Ramos (cell line): ENCODE data around the gene ITPR1.

Source experiments
- in situ Hi-C: fragments of 300-500 bp; cut with MboI; formaldehyde crosslinking; loops from one replicate; pipeline ENCODE4 v1.14.3; 2022; ENCODE audit warnings: low sequenced_read_pairs; ENCODE audit not compliant: unreplicated experiment

The ITPR1 gene

DNA sequence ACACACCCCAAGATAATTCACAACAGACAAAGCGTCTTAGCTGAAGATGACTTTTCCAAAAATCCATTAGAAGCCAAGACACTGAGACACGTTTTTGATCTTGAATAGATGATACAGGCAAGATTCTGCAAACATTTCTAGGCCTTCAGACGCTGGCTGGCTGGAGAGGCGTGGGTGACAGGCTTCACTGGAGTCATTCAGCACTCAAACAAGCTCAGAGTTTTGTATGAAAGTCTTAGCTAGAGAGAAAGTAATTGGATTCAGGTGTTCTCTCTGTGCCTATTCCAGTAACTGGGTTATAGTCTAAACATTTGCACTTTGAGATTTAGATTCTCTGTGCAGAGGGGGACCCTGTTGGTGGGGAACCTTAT is 338.4 kb downstream of the ITPR1 start:
- in situ Hi-C loops, result no loop called here

DNA sequence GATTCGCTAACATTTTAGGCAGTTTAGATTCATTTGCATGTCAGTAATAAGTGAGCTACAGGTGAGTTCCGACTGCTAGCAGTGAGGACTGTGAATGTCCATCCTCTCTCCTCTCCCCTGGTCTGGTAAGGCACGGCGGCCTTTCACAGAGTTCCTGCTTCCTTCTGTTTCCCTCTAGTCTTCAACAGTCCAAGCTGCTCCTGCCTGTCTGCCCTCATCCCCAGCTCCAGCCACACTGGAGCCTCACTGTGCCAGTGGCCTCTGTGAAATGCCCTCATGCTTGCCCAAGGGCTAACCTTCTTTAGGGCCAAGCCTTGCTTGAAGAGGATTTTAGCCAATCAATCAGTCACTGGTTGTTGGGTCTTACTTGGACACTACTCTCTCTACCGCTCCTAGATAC is 340.3 kb downstream of the ITPR1 start:
- in situ Hi-C loops, result no loop called here

DNA sequence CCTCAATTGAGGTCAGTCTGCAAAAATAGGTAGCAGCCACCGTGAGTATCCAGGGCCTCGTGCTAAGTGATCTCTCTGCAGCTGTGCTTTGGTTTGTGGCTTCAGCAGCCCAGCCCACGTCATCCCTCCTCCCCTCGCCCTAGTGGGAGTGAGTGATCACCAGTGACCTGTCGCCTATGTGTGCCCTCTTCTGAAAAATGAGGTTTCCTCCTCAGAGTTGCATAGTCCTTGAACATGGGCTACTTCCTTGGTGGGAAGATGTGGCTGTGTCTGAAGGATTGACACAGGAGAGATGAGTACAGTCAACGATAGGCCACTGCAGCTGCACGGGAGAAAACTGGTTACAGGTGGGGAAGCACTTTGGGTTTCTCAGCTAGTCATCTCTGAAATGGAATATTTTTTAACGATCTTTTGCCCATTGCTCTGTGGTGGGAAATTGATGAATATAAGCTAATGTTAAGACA is 341.3 kb downstream of the ITPR1 start:
- in situ Hi-C loops, result no loop called here

DNA sequence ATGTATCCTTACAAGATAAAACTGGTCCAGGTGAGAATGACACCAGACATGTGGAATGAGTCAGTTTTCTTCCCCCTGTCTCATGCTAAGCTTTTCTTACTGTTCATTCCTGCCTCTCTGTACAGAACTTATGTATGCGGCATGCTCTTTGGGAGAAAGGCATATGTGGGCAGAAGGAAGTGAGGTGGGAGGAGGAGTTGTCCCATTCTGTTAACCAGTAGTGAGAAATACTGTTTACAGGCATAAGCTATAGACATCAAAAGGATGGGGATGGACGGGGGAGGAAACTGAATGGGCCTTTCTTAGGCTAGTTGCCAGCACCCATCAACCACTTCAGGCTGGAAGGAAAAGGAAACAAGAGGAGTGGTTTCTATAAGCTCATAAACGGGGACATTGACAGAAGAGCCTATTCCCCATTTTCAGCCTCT is 342.5 kb downstream of the ITPR1 start:
- in situ Hi-C loops, result no loop called here

DNA sequence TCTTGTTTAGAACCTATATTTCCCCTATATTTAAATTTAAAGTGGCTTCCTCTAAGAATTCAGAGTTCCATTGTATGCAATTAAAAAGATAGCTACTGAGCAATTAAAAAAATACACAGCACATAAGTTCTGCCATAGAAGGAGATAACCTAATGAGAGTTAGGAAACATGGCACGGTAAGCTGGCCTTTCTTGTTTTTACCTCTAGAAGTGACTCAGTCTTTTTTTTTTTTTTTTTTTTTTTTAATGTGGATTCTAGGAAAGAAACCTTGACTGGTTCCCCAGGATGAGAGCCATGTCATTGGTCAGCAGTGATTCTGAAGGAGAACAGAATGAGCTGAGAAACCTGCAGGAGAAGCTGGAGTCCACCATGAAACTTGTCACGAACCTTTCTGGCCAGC is 343.4 kb downstream of the ITPR1 start:
- in situ Hi-C loops, result no loop called here

DNA sequence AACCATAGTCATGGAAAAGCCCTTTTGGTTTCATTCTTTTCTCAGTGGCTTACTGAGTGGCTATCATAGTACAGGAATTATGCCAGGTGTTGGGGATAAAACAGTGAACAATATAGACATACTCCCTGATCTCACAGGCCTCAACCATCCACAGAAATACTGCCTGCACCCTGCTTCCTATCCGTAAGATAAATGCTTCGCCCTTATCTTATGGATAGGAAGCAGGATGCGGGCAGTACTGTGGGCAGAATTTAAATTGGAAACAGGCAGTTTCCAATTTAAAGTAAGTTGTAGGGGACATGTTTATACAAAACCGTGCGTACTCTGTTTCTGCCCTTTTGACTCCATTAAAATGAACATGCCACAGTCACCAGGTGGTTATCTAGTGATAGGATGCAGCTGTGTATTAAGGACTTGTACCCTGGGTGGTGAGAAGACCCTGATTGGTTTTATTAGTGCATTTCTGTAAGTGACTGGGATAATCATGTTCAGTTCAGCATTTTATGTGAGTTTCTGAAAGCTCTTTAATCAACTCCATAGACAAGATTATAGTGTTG is 344.3 kb downstream of the ITPR1 start:
- in situ Hi-C loops, result no loop called here

DNA sequence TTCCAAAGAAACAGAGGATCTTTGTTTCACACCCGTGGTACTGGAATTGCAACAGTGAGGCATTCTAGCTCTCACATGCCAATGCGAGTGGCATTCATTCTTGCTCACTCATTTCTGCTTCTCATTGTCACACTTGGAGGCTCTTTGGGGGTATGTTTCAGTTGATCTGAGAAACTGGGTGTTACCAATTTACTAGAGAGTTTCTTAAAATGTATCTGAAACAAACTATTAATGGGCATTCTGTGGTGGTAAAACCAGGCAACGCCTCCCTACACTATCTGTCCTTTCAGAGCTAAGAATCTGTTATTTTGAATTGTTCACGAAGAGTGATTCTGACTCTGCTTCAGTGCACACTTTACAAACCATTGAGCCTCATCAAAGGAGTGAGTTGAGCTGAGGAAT is 345.5 kb downstream of the ITPR1 start:
- in situ Hi-C loops, result no loop called here

DNA sequence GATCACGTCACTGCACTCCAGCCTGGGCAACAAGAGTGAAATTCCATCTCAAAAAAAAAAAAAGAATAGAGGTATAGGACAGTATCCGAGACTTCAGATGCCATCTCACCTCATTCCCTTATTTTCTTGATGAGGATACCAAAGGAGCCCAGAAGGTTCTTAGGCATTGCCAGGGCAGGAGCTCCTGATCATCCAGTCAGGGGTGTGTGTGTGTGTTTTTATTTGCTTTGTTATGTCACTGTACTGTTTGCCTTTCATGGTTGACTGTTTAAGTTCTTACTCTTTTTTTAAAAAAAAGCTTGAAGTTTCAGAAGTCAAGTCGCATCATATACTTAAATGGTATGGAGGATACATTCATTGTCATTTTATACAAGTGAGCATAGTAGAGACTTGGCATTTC is 346.1 kb downstream of the ITPR1 start:
- in situ Hi-C loops, result no loop called here

DNA sequence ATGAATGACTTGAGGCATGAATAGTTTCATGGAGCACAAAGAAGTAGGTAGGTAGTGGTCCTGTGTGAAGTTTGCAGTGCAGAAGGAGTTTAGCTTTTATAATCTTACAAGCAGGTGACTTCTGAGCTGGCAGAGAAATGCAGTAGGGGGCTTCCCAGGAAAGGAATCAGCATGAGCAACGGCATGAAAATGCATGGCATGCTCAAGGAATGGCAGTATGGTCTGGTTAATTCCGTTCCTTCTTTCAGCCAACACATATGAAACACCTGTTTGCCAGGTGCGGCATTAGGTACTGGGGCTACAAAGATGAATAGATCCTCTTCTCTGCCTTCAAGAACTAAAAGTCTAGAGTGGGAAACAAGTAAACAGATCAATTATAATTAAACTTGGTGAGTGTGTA is 348.1 kb downstream of the ITPR1 start:
- in situ Hi-C loops, result no loop called here

DNA sequence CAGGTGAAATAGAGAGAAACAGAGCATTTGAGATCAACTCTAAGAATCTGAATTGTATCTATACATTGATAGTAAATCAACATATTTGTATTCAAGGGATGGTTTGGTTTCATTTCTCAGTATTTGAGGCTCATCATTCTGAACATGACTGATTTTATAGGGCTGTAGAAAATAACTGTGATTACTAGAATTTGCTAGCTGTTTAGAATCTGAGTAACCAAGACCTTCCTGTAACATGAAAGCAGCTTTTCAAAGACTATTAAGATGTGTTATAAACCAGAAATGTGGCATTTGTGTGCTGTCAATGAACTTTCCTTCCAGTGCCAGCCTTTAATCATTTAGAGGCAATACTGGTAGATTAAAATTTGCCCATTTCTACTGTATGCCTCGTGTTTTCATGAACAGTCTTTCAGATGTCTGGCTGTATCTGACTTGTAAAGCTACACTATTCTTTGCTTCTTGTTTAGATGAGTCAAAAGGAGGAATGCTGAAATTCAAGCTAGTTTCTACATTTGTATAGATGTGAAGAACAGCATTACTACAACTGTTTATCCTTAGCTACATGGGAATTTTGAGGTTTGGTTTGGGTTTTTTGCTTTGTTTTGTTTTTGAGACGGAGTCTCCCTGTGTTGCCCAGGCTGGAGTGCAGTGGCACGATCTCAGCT is 348.8 kb downstream of the ITPR1 start:
- in situ Hi-C loops, result no loop called here

DNA sequence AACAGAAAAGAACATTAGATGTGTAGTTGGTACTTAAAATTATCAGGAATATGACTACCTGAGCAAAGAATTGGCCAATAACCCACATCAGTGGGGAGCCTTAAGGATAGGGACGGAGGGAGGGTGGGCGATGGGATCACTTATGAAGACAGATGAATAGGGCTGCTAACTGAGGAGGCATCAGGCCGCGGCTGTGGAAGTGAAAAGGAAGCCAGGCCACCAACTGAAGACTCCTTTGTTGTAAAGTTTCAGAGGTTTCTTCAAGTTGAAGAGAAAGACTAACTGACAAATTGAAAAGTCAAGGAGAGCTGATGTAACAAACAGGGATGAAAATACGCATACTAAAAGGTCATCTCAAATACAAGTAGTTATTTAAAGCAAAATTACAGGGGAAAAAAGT is 350.5 kb downstream of the ITPR1 start:
- in situ Hi-C loops, result no loop called here

DNA sequence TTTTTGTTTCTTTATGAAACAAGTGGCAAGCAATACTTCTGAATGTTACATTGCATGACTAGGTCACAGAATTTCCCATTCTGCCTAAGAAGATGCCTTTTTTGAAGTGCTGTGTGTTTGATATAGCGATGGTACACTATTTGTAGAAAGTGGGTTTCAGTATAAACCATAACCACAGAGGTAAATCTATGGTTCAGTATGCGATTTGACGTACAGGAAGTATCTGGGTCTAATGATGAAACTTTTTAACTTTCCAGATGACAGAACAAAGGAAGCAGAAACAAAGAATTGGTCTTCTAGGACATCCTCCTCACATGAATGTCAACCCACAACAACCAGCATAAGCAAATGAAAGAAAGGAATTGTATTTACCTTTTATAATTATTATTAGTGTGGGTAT is 352.7 kb downstream of the ITPR1 start:
- in situ Hi-C loops, result no loop called here

DNA sequence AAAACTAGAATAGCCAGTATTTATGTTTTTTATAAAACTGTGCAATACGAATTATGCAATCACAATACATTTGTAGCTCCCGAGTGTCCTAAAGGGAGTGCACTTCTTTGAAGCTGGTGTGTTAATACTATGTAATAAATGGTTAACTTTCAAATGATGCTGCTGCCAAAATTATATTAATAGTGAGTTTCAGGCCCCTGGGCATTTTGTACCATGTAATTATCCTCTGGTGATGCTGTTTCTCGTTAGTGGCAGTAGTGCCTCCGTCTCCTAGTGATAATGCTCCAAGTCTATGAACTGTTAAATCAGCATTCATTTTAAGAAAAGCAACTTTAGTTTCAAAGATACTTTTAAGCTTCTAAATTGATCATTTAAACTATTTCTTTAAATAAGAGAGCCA is 353.4 kb downstream of the ITPR1 start:
- in situ Hi-C loops, result no loop called here

DNA sequence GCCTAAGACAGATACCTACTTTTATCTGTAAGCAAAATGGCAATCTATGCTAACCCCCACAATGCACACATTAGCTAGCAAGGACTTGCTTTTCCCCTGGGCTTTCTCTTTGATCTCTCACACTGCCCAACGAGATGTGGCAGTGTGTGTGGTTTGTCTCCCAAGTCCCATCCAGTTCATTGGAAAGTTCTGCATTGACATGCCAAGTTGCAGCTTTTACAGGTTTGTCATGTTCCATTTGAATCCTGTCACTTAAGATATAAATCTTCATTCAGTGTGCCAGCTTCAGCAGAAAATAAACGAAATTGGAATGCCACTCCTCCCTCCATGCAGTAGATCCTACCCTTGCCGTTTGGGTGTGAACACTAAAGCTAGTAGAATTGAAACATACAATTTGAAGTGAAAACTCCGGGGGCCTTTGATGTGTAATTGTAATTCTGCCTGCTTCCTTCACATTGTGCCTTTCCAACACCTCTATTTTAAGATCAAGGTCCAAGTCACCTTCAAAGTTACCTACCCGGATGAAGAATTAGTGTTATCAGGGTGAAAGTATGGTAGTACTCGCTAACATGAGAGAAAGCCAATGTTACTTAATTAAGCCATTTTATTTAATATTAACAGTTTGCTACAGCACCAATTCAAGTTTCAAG is 355.2 kb downstream of the ITPR1 start:
- in situ Hi-C loops, result no loop called here

DNA sequence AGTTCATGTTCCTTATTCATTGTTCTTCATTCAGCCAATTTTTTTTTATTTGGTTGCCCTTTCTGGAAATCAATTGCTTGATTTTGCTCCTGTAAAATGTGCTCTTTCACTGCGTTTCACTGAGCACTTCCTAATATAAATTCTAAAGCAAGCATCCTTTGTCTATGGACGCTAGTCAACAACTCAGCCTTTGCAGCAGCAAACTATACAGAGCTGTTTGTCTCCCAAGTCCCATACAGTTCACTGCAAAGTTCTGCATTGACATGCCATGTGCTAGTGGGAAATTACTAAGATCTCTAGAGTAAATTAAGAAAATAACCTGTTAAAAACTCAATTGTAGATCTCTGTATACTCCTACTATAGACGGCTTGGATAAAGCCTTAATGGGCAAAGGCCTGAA is 356.0 kb downstream of the ITPR1 start:
- in situ Hi-C loops, result no loop called here

DNA sequence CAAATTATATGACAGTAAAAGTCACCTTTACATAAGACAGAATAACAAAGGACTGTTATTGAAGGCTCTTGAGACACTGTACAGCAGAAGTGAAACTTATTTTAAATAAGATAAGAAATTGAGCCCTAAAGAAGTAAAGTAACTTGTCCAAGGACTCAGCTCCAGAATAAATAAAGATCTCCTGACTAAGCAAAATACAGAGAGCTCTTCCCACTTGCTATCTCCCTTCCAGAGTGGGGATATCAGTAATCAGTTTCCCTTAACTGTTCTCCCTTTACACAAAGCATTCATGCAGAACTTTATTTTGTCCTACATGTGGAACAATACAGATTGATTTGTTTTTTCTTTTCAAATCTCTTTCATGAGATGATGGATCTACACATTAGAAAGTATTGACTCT is 356.6 kb downstream of the ITPR1 start:
- in situ Hi-C loops, result no loop called here

DNA sequence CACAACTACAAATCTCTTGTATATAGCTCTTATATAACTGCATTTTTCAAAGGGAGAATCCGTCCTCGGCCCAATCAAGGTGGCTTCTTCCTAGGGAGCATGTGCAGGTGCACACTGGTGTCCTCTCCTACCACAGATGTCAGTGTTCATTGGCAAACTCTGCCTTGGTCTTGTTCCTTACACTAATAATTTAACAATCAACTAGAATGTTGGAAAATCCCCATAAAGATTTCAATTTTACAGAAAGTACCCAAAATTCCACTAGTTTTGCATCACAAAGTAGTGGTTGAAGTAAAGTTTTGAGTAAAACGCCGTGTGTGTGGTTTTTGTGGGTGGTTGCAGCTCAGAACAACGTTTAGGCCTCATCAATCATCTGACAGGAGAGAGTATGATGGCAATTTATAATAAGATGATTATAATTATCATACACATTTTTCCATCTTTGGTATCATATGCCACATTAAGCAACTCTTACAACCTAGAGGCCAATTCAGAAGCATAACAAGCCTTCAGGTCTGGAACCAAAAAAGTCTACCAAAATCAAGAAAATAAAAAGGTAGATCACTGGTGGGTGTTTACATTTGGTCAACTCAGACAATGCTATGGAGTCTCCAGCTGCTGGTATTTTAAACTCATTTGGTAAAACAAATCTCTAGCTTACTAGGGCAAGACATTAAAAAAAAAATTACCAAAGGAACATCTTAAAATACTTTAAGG is 357.2 kb downstream of the ITPR1 start:
- in situ Hi-C loops, result no loop called here

DNA sequence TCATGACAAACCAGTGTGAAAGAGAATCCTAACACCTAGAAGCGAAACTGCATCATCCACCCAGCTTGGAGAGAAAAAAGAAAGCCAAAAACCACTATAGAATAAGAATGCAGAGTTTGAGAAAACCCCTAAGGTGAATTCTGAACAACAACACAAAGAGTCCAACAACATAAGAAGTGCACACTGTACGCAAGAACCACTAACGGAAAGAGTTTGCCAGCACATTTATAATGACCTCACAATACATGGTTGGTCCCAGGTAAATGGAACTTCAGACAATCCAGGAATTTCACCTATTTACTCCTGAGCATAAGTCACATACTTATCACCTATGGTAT is 357.7 kb downstream of the ITPR1 start:
- in situ Hi-C loops, result no loop called here

DNA sequence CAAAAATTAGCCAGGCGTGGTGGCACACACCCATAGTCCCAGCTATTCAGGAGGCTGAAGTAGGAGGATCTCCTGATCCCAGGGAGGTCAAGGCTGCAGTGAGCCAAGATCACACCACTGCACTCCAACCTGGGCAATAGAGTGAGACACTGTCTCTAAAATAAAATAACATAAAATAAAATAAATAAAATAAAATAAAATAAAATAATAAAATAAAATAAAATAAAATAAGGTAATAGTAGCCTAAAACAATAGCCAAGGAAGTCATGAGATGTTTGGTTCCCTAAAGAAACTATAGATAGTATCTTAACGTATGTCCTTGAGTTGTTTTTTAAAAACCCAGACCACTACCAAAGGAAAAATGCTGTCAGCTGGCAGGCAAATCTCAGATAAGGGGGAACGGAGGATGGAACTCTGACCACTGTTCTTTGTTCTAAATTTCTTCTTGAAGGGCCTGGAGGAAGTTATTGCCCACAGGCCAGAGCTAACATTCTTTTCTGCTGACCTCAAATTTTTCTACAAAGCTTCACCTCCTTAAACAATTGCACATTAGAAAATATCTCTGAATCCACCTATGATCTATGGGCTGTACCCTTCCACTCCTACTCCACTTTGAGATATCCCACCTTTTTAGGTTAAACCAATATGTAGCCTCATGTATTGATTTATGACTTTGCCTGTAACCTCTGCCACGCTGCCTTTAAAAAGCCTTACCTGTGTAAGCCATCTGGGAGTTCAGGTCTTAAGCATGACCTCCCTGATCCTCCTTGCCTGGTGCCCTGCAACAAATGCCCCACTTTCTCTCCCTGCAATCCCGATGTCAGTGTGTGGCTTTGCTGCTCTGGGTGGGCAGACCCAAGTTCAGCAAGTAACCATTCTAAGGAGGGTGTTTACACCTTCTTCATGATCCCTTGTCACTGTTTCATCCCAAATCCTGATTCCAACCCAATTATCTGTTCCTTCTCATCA is 359.9 kb downstream of the ITPR1 start:
- in situ Hi-C loops, result no loop called here

DNA sequence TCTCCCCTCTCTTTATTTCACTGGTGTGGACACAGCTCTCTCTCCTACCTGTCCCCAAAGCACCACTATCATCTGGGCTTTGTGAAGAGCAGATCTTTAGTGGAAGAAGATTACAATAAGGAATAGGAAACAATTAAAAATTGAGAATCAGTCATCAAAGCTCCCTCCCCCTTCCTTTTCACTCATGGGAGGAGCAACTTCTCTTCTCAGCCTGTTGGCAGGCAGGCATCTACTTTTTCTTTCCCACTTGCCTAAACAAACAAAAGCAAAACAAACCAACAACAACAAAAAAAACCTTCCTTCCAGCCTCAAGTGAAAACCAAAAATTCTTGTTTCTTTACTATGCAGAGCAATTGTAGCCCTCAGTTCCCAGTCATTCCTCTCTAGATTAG is 360.6 kb downstream of the ITPR1 start:
- in situ Hi-C loops, result no loop called here
